B cell (primary cell): ENCODE results near the gene IRGQ. TPM values are rescaled to one million over a fixed set of nuclear protein-coding genes. Genes with fewer than 3 reads are reported as not detected.

ENCODE experiments used
- ATAC-seq: fragments of 200-7000 bp; cut with Tn5 transposase; one replicate; pipeline ENCODE4 v1.10.0; 2021; ENCODE audit warnings: low read depth, mild to moderate bottlenecking, moderate number of reproducible peaks, moderate library complexity
- CTCF ChIA-PET: fragments of 350-600 bp; sonication (Branson Sonifier 250); formaldehyde crosslinking; loops from one replicate; lab custom pipeline; 2021; ENCODE audit warnings: antibody characterized with exemption, inconsistent platforms; lab: Charles Lee
- POLR2A ChIA-PET: fragments of 350-600 bp; sonication (Branson Sonifier 250); formaldehyde crosslinking; loops from one replicate; lab custom pipeline; 2021; ENCODE audit warnings: antibody characterized with exemption; lab: Charles Lee
- DNase-seq: peaks from one replicate; pipeline ENCODE4 v3.0.0; 2013
- H2AFZ ChIP-seq: 2 replicates; pipeline ENCODE4 v1.6.1; 2012; ENCODE audit warnings: mild to moderate bottlenecking, low read depth, low read length; ENCODE audit not compliant: insufficient read depth, poor library complexity, severe bottlenecking
- H3K27ac ChIP-seq, 2 donors: 1 replicate in 1 of 2; 2 replicates in 1 of 2; pipeline ENCODE4 v1.5.1; 2012 to 2013; ENCODE audit warnings: low read length in 2 of 2, mild to moderate bottlenecking in 2 of 2, moderate library complexity in 1 of 2
- H3K27me3 ChIP-seq, 4 experiments: fragments of 200-600 bp in 1 of 4; sonication (generic) in 1 of 4; replicated peaks in 1 of 4; 1 replicate in 2 of 4; 2 replicates in 2 of 4; pipeline versions ENCODE4 v1.6.1 to v1.7.0; 2013 to 2016; ENCODE audit warnings: low read length in 3 of 4, mild to moderate bottlenecking in 2 of 4, mixed read lengths in 1 of 4, moderate library complexity in 1 of 4; ENCODE audit not compliant: insufficient read depth in 4 of 4, control insufficient read depth in 3 of 4; ENCODE audit errors: control extremely low read depth in 1 of 4
- H3K36me3 ChIP-seq, 2 experiments: replicated peaks in 1 of 2; 1 replicate in 1 of 2; 2 replicates in 1 of 2; pipeline versions ENCODE4 v1.6.1 to v1.7.1; 2013; ENCODE audit warnings: low read length in 1 of 2; ENCODE audit not compliant: insufficient read depth in 2 of 2, control insufficient read depth in 1 of 2; ENCODE audit errors: control extremely low read depth in 1 of 2, extremely low read depth in 1 of 2
- H3K4me1 ChIP-seq, 2 donors: fragments of 200-600 bp in 1 of 2; sonication (generic) in 1 of 2; 1 replicate in 1 of 2; 2 replicates in 1 of 2; pipeline versions ENCODE4 v1.5.1 to v1.6.1; 2013 to 2017; ENCODE audit warnings: low read length in 2 of 2; ENCODE audit not compliant: control insufficient read depth in 2 of 2, insufficient read depth in 2 of 2
- H3K4me2 ChIP-seq: replicated peaks from 2 replicates; pipeline ENCODE3; 2012; ENCODE audit warnings: mild to moderate bottlenecking, low read depth, low read length; ENCODE audit not compliant: poor library complexity, severe bottlenecking
- H3K4me3 ChIP-seq, 5 experiments: fragments of 200-600 bp in 1 of 5; sonication (generic) in 1 of 5; 1 replicate in 3 of 5; 2 replicates in 2 of 5; pipeline versions ENCODE4 v1.5.1 to v1.7.0; 2011 to 2016; ENCODE audit warnings: low read length in 4 of 5, mild to moderate bottlenecking in 4 of 5, low read depth in 2 of 5, control low read depth in 1 of 5, moderate library complexity in 1 of 5; ENCODE audit not compliant: insufficient read depth in 1 of 5; ENCODE audit errors: control extremely low read depth in 1 of 5, extremely low read depth in 1 of 5
- H3K79me2 ChIP-seq: fragments of 200-600 bp; sonication (generic); one replicate; pipeline ENCODE4 v1.6.0; 2016; ENCODE audit warnings: low read length; ENCODE audit not compliant: control insufficient read depth, insufficient read depth
- H3K9ac ChIP-seq: fragments of 200-600 bp; sonication (generic); 2 replicates; pipeline ENCODE4 v1.6.1; 2017; ENCODE audit warnings: mild to moderate bottlenecking, low read length, moderate library complexity
- H3K9me3 ChIP-seq, 3 donors: one replicate each; pipeline versions ENCODE4 v1.6.1 to v1.7.1; 2013; ENCODE audit warnings: low read length in 2 of 3; ENCODE audit not compliant: control insufficient read depth in 2 of 3, insufficient read depth in 1 of 3; ENCODE audit errors: control extremely low read depth in 1 of 3
- H4K20me1 ChIP-seq: 2 replicates; pipeline ENCODE4 v1.6.0; 2012; ENCODE audit warnings: mild to moderate bottlenecking, low read length; ENCODE audit not compliant: insufficient read depth, control insufficient read depth, poor library complexity, severe bottlenecking
- H3K27ac Mint-ChIP-seq: one replicate; pipeline ENCODE4 v1.8.0; 2021; ENCODE audit warnings: mixed read lengths
- H3K27me3 Mint-ChIP-seq: one replicate; pipeline ENCODE4 v1.8.0; 2021; ENCODE audit warnings: mixed read lengths
- H3K4me1 Mint-ChIP-seq: one replicate; pipeline ENCODE4 v1.8.0; 2021; ENCODE audit warnings: mixed read lengths
- H3K4me3 Mint-ChIP-seq: one replicate; pipeline ENCODE4 v1.8.0; 2021; ENCODE audit warnings: mixed read lengths
- H3K9me3 Mint-ChIP-seq: one replicate; pipeline ENCODE4 v1.8.0; 2022; ENCODE audit warnings: mixed read lengths; ENCODE audit not compliant: insufficient read depth
- CTCF ChIP-seq: fragments of 200-600 bp; IDR thresholded peaks from one replicate; pipeline ENCODE4 v1.8.0; 2022; ENCODE audit warnings: antibody characterized with exemption, mild to moderate bottlenecking
- EZH2 ChIP-seq: IDR thresholded peaks from 2 replicates; pipeline ENCODE4 v1.6.1; 2012; ENCODE audit warnings: borderline replicate concordance, low read depth, mild to moderate bottlenecking, moderate library complexity, low read length; ENCODE audit not compliant: insufficient read depth, poor library complexity, severe bottlenecking
- WGBS: methylation state at CpG from one replicate; pipeline ENCODE4 v1.1.5; 2013; ENCODE audit warnings: missing lambda C conversion rate; ENCODE audit not compliant: insufficient coverage; 5-methylcytosine and 5-hydroxymethylcytosine counted together
- intact Hi-C: fragments of 100-400 bp; cut with micrococcal nuclease; formaldehyde crosslinking; loops from one replicate; pipeline ENCODE4 v1.10.0; 2022
- polyA plus RNA-seq: library from polyadenylated mRNA; depleted of rRNA; stranded (reverse); fragments of >200 nt; gene quantifications from 2 replicates; pipeline ENCODE4 v1.2.3, GENCODE V29; 2012
- total RNA-seq, 2 donors: library from RNA; stranded (reverse); fragments of 120-200 nt in 1 of 2; gene quantifications; 1 replicate in 1 of 2; 2 replicates in 1 of 2; pipeline versions ENCODE4 v1.2.3 to v1.2.4, GENCODE V29; 2013 to 2022

The IRGQ gene
- total and polyA plus RNA-seq, 2 donors (not counting 1 experiment from before 2014, with no cell fraction given) = 20.3 to 22.6 TPM

- Histone ChIP-seq H3K27me3 (peaks cover 0 to 42% (median 13%) of the 10 kb centered on the region in 4 experiments), H3K27ac (no peak overlapping the region), H3K36me3 (no peaks in the 10 kb centered on the region), H4K20me1 (no peaks in the 10 kb centered on the region), H3K4me1 (peaks cover 9 to 16% of the 10 kb centered on the region in 2 donors), H3K4me2 (no peak overlapping the region), H2AFZ (no peak overlapping the region), H3K79me2 (no peaks in the 10 kb centered on the region), H3K9me3 (no peaks in the 10 kb centered on the region), H3K9ac (no peak overlapping the region), H3K4me3 (no peak overlapping the region)
- DNase-seq (no peak), ATAC-seq (no peak)
- intact Hi-C loops = no loop called here
- no peak overlapping the region for H3K4me3 Mint-ChIP-seq
- peaks cover 13% of the 10 kb centered on the region for H3K4me1 Mint-ChIP-seq
- ChIA-PET POLR2A (no interaction called here), CTCF (no interaction called here)
- peaks cover 33% of the 10 kb centered on the region for H3K27me3 Mint-ChIP-seq
- WGBS = 89% methylated on average over 3 of the region's 5 CpGs
- no peak for TF ChIP-seq CTCF
- no peak for TF ChIP-seq EZH2
- no peak overlapping the region for H3K27ac Mint-ChIP-seq
- H3K9me3 Mint-ChIP-seq = no peaks in the 10 kb centered on the region
These were observed 38.1 kb upstream of the IRGQ start for GRCh38 chr19:43634068-43634467.

GRCh38 chr19:43633520-43633919, 37.6 kb upstream of the IRGQ start:
- ChIA-PET CTCF (no interaction called here), POLR2A (interaction anchor here (0.6 kb wide), 1 partner anchor 106 kb away, joined by 3 read pairs; the partner anchor contains the start of gene ETHE1)
- no peaks in the 10 kb centered on the region for H3K79me2 ChIP-seq
- Mint-ChIP-seq H3K27ac (no peak overlapping the region), H3K27me3 (peaks cover 27% of the 10 kb centered on the region), H3K4me1 (peaks cover 8% of the 10 kb centered on the region), H3K4me3 (no peak overlapping the region), H3K9me3 (no peaks in the 10 kb centered on the region)
- no peak overlapping the region for H3K4me3 ChIP-seq
- no peaks in the 10 kb centered on the region for H3K36me3 ChIP-seq
- no peak for TF ChIP-seq EZH2
- TF ChIP-seq CTCF = no peak
- intact Hi-C loops = no loop called here
- ATAC-seq (no peak), DNase-seq (no peak)
- H4K20me1 ChIP-seq = no peaks in the 10 kb centered on the region
- H2AFZ ChIP-seq = no peak overlapping the region
- H3K9me3 ChIP-seq = no peaks in the 10 kb centered on the region
- H3K27me3 ChIP-seq = peaks cover 0 to 37% (median 11%) of the 10 kb centered on the region in 4 experiments
- no peak overlapping the region for H3K4me2 ChIP-seq
- peaks cover 4 to 10% of the 10 kb centered on the region in 2 donors for H3K4me1 ChIP-seq
- no peak overlapping the region for H3K27ac ChIP-seq
- H3K9ac ChIP-seq = no peak overlapping the region
- 92% methylated on average over 2 of the region's 4 CpGs for WGBS
